OCI-LY1 (cell line): Measurements from ENCODE around the gene KRT40.

Experiments used
- H2AFZ ChIP-seq: fragments of 200-600 bp; sonication (generic), shearing (Covaris generic); 2 replicates; pipeline ENCODE4 v1.6.0; 2014; ENCODE audit warnings: antibody characterized with exemption, mild to moderate bottlenecking, low read length
- H3F3A ChIP-seq: fragments of 200-600 bp; sonication (generic), shearing (Covaris generic); 2 replicates; pipeline ENCODE4 v1.6.0; 2014; ENCODE audit warnings: mild to moderate bottlenecking, antibody characterized with exemption, low read length, moderate library complexity; ENCODE audit not compliant: insufficient read depth
- H3K27ac ChIP-seq: fragments of 200-600 bp; sonication (generic); 2 replicates; pipeline ENCODE4 v1.5.1; 2014; ENCODE audit warnings: low read length, mixed run types, mild to moderate bottlenecking, low read depth; ENCODE audit not compliant: poor library complexity, severe bottlenecking
- H3K27me3 ChIP-seq: fragments of 200-600 bp; sonication (generic); 2 replicates; pipeline ENCODE4 v1.6.0; 2014; ENCODE audit warnings: antibody characterized with exemption, mild to moderate bottlenecking, low read length, moderate library complexity; ENCODE audit not compliant: insufficient read depth
- H3K36me3 ChIP-seq: fragments of 200-600 bp; sonication (generic); 2 replicates; pipeline ENCODE4 v1.6.1; 2014; ENCODE audit warnings: mild to moderate bottlenecking, antibody characterized with exemption, low read length, moderate library complexity, mixed read lengths; ENCODE audit not compliant: insufficient read depth
- H3K4me1 ChIP-seq: fragments of 200-600 bp; sonication (generic); 2 replicates; pipeline ENCODE4 v1.5.1; 2014; ENCODE audit warnings: mild to moderate bottlenecking, low read length, moderate library complexity; ENCODE audit not compliant: insufficient read depth, severe bottlenecking
- H3K4me2 ChIP-seq: fragments of 200-600 bp; sonication (generic), shearing (Covaris generic); 2 replicates; pipeline ENCODE4 v1.6.1; 2014; ENCODE audit warnings: low read length
- H3K4me3 ChIP-seq: fragments of 200-600 bp; sonication (generic); 2 replicates; pipeline ENCODE4 v1.5.1; 2014; ENCODE audit warnings: low read length, low read depth, mild to moderate bottlenecking, mixed read lengths; ENCODE audit not compliant: poor library complexity, severe bottlenecking
- H3K79me2 ChIP-seq: fragments of 200-600 bp; shearing (Covaris generic); 2 replicates; pipeline ENCODE4 v1.6.1; 2016; ENCODE audit warnings: mixed run types, low read length, mixed read lengths; ENCODE audit not compliant: insufficient read depth
- H3K9ac ChIP-seq: fragments of 200-600 bp; sonication (generic), shearing (Covaris generic); 2 replicates; pipeline ENCODE4 v1.6.1; 2014; ENCODE audit warnings: mild to moderate bottlenecking, low read length, mixed read lengths
- H3K9me2 ChIP-seq: fragments of 200-600 bp; sonication (generic), shearing (Covaris generic); 2 replicates; pipeline ENCODE4 v1.6.1; 2014; ENCODE audit warnings: low read depth, mild to moderate bottlenecking, low read length, mixed read lengths
- H3K9me3 ChIP-seq: fragments of 200-600 bp; shearing (Covaris generic); 2 replicates; pipeline ENCODE4 v1.6.1; 2014; ENCODE audit warnings: low read length, mixed read lengths
- H4K20me1 ChIP-seq: fragments of 200-600 bp; sonication (generic), shearing (Covaris generic); 2 replicates; pipeline ENCODE4 v1.6.0; 2016; ENCODE audit warnings: mild to moderate bottlenecking, low read length; ENCODE audit not compliant: insufficient read depth
- EZH2 ChIP-seq: fragments of 200-600 bp; sonication (generic), shearing (Covaris generic); IDR thresholded peaks from 2 replicates; pipeline ENCODE4 v1.8.0; 2017; ENCODE audit warnings: borderline replicate concordance, mixed run types, mild to moderate bottlenecking, antibody characterized with exemption, low read length, moderate library complexity, mixed read lengths
- TF ChIP-seq, protein P1 (sequence below): fragments of 200-600 bp; sonication (generic), shearing (Covaris generic); IDR thresholded peaks from 2 replicates; pipeline ENCODE4 v1.5.1; 2017; ENCODE audit warnings: mild to moderate bottlenecking, antibody characterized with exemption, low read length, moderate library complexity, mixed read lengths

The KRT40 gene

DNA sequence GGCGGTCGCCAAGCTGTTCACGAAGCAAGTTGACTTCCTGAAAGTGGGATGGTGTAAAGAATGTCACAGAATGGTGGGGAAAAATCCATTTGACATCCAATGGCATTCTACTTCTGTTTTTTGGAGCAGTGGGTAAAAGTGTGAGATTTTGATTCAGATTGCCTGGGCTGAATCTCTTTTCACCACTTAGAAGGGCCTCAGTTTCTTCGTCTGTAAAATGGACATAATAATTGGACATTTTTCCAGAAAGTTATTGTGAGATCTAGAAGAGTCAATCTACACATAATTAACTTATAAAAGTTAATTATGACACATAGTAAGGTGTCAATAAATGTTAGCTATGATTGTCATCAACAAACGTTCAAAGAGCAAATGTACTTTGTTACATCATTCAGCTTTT lies 3.0 kb downstream of the KRT40 start:
- Histone ChIP-seq H3K27ac (no peak overlapping the region), H2AFZ (no peak overlapping the region), H3K4me3 (no peak overlapping the region), H3K36me3 (no peaks in the 10 kb centered on the region), H3K27me3 (no peaks in the 10 kb centered on the region), H3K4me2 (no peak overlapping the region), H3K4me1 (no peaks in the 10 kb centered on the region), H3K9me3 (no peaks in the 10 kb centered on the region), H4K20me1 (no peaks in the 10 kb centered on the region), H3K9ac (no peak overlapping the region), H3K9me2 (no peaks in the 10 kb centered on the region), H3F3A (no peaks in the 10 kb centered on the region), H3K79me2 (no peaks in the 10 kb centered on the region)
- no peak for TF ChIP-seq EZH2
- TF ChIP-seq, protein P1, sequence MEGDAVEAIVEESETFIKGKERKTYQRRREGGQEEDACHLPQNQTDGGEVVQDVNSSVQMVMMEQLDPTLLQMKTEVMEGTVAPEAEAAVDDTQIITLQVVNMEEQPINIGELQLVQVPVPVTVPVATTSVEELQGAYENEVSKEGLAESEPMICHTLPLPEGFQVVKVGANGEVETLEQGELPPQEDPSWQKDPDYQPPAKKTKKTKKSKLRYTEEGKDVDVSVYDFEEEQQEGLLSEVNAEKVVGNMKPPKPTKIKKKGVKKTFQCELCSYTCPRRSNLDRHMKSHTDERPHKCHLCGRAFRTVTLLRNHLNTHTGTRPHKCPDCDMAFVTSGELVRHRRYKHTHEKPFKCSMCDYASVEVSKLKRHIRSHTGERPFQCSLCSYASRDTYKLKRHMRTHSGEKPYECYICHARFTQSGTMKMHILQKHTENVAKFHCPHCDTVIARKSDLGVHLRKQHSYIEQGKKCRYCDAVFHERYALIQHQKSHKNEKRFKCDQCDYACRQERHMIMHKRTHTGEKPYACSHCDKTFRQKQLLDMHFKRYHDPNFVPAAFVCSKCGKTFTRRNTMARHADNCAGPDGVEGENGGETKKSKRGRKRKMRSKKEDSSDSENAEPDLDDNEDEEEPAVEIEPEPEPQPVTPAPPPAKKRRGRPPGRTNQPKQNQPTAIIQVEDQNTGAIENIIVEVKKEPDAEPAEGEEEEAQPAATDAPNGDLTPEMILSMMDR: no peak

DNA sequence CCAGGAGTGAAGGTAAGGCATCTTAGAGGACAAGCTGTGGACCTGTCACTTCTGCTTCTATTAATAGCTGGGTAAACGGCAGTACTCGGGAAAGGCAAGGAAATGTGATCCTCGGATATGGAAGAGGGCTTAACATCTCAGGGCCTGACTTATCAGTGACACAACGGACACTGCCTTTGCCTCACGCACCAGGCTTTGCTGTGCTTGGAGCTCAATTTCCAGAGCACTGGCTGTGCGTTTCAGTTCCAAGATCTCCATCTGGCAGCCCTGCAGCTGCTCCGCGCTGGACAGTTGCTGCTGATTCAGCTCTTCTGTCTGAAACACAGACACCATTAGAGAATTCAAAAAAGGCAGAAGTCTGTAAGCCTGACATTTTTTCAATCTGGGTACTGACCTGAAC lies 3.5 kb downstream of the KRT40 start:
- H3K9me3 ChIP-seq: no peaks in the 10 kb centered on the region
- no peak overlapping the region for H3K4me3 ChIP-seq
- H3K9ac ChIP-seq: no peak overlapping the region
- H3K79me2 ChIP-seq: no peaks in the 10 kb centered on the region
- no peaks in the 10 kb centered on the region for H3K27me3 ChIP-seq
- TF ChIP-seq, protein P1: no peak
- TF ChIP-seq EZH2: no peak
- H3K4me1 ChIP-seq: no peaks in the 10 kb centered on the region
- H4K20me1 ChIP-seq: no peaks in the 10 kb centered on the region
- no peak overlapping the region for H3K27ac ChIP-seq
- H3K36me3 ChIP-seq: no peaks in the 10 kb centered on the region
- no peaks in the 10 kb centered on the region for H3F3A ChIP-seq
- no peak overlapping the region for H2AFZ ChIP-seq
- H3K4me2 ChIP-seq: no peak overlapping the region
- no peaks in the 10 kb centered on the region for H3K9me2 ChIP-seq

GRCh38 chr17:40980117-40980516 lies 4.0 kb downstream of the KRT40 start:
- H3K36me3 ChIP-seq: no peaks in the 10 kb centered on the region
- no peak for TF ChIP-seq EZH2
- TF ChIP-seq, protein P1: no peak
- no peak overlapping the region for H2AFZ ChIP-seq
- no peaks in the 10 kb centered on the region for H3F3A ChIP-seq
- no peaks in the 10 kb centered on the region for H3K79me2 ChIP-seq
- H3K27me3 ChIP-seq: no peaks in the 10 kb centered on the region
- H3K4me2 ChIP-seq: no peak overlapping the region
- no peaks in the 10 kb centered on the region for H3K9me2 ChIP-seq
- H3K4me3 ChIP-seq: no peak overlapping the region
- no peak overlapping the region for H3K9ac ChIP-seq
- no peaks in the 10 kb centered on the region for H3K9me3 ChIP-seq
- H3K27ac ChIP-seq: no peak overlapping the region
- no peaks in the 10 kb centered on the region for H4K20me1 ChIP-seq
- H3K4me1 ChIP-seq: no peaks in the 10 kb centered on the region
